Vagina (tissue), 2 donors: Measurements from ENCODE around the gene PRKCB.

Experiments
- POLR2A ChIP-seq, 2 donors: fragments of 450-650 bp; IDR thresholded peaks; one replicate each; pipeline ENCODE4 v1.6.1; 2017; ENCODE audit warnings: antibody characterized with exemption in 2 of 2, mild to moderate bottlenecking in 2 of 2, moderate library complexity in 2 of 2
- TF ChIP-seq, protein P1 (sequence below), 3 experiments: fragments of 450-650 bp in 2 of 3; fragments of 200-600 bp in 1 of 3; sonication (generic) in 1 of 3; IDR thresholded peaks; one replicate each; pipeline ENCODE4 v1.5.1; 2017 to 2019; ENCODE audit warnings: antibody characterized with exemption in 3 of 3, mild to moderate bottlenecking in 2 of 3, moderate library complexity in 2 of 3

- TF ChIP-seq POLR2A (IDR thresholded peaks at IDR 0.05): no peak
- TF ChIP-seq, protein P1, sequence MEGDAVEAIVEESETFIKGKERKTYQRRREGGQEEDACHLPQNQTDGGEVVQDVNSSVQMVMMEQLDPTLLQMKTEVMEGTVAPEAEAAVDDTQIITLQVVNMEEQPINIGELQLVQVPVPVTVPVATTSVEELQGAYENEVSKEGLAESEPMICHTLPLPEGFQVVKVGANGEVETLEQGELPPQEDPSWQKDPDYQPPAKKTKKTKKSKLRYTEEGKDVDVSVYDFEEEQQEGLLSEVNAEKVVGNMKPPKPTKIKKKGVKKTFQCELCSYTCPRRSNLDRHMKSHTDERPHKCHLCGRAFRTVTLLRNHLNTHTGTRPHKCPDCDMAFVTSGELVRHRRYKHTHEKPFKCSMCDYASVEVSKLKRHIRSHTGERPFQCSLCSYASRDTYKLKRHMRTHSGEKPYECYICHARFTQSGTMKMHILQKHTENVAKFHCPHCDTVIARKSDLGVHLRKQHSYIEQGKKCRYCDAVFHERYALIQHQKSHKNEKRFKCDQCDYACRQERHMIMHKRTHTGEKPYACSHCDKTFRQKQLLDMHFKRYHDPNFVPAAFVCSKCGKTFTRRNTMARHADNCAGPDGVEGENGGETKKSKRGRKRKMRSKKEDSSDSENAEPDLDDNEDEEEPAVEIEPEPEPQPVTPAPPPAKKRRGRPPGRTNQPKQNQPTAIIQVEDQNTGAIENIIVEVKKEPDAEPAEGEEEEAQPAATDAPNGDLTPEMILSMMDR (IDR thresholded peaks at IDR 0.05): no peak
Measured at GRCh38 chr16:24093049-24093448, 257.3 kb downstream of the PRKCB start.
